Measurements from ENCODE around the gene KDM8.

Gene KDM8

DNA sequence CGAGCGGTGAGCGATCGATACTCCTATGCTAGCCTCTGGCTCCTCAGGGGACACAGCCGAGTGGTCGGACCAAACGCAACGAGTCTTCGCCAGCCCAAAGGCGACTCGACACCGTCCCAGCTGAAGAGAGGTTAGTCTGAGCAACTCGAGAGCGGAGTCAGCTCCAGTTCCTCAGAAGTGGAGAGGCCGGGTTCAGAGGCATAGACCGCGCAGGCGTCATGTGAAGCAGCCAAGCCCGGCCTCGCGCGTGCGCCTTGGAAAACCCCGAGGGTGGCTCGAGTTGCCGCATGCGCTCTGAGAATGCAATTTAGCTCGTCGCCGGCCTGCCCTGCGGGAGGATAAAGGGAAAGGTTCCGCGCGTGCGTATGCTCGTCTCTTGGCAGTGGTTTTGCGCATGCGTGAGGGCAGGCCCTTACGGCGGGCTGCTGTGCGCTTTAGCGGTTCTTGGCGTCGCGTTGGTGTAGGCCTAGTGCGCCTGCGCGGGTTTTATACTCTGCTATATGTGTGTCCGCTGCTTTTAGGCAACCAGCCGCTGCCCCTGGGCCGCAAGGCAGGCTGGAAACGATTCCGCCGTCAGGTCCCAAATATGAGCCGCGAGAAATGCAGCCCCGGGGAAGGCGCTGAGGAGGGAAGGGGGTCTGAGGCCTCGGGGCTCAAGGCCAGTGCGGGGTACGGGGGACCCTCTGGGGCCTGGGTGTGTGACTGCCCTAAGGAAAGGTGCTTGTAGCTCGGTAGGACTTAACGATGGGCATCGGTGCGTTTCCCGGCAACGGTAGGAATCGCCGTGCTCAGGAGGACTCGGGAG is at the start of gene KDM8:
Gene KDM8, plus strand, starts transcription at position 20 of the 805 bp plus-strand sequence. CDS start 6,598 bp downstream, outside the sequence.
- peak; percentile 98 for DNase-seq (ENCODE audit: low read depth)
- peak within 1 kb of the TSS; percentile 87 for H3K4me3 ChIP-seq (ENCODE audit: control insufficient read depth, low read depth, low read length)
- TF ChIP-seq, protein P1, sequence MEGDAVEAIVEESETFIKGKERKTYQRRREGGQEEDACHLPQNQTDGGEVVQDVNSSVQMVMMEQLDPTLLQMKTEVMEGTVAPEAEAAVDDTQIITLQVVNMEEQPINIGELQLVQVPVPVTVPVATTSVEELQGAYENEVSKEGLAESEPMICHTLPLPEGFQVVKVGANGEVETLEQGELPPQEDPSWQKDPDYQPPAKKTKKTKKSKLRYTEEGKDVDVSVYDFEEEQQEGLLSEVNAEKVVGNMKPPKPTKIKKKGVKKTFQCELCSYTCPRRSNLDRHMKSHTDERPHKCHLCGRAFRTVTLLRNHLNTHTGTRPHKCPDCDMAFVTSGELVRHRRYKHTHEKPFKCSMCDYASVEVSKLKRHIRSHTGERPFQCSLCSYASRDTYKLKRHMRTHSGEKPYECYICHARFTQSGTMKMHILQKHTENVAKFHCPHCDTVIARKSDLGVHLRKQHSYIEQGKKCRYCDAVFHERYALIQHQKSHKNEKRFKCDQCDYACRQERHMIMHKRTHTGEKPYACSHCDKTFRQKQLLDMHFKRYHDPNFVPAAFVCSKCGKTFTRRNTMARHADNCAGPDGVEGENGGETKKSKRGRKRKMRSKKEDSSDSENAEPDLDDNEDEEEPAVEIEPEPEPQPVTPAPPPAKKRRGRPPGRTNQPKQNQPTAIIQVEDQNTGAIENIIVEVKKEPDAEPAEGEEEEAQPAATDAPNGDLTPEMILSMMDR (IDR thresholded peaks at IDR 0.05; ENCODE audit: control insufficient read depth, insufficient read depth, low read depth, low read length, missing control alignments): no peak

DNA sequence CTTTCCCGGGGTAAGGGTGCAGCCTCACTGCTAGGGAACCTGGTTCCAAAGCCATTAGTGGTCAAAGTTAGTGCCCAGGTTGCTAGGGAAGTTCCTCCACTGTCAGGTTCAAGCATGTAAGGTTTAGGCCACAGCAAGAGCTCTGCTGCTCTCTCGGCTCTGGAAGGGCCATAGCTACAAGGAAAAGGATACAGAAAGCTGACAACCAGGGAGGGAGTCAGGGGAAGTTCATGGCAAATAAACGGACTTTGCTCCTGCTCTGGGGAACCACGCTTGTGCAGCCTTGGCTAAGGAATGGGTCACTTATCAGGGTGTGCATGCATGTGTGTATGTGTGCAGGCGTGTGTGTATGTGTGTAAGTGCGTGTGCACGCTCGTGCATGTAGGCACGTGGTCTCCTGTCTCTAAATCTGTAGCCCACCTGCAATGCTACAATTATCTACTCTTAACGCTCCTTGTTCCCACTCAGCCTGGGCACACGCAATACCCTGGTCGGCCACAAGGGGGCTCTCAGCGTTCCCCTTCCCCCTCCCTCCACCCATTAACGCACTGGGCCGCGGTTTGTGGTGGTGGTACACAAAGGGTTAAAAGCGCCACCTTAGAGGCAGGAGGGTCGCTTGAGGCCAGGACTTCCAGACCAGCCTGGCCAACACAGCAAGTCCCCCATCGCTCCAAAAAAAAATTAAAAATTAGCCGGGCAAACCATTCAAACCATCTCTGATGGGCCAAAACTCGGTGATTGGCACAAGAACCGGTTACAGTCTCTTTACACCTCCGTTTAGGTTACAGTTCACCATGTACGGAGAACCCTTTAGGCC is 48.4 kb upstream of the KDM8 start:
- H3K4me3 ChIP-seq (ENCODE audit: control insufficient read depth, low read depth, low read length): no peak overlapping the region
- DNase-seq (ENCODE audit: low read depth): no peak
- TF ChIP-seq, protein P1 (IDR thresholded peaks at IDR 0.05; ENCODE audit: control insufficient read depth, insufficient read depth, low read depth, low read length, missing control alignments): peak; percentile 98

DNA sequence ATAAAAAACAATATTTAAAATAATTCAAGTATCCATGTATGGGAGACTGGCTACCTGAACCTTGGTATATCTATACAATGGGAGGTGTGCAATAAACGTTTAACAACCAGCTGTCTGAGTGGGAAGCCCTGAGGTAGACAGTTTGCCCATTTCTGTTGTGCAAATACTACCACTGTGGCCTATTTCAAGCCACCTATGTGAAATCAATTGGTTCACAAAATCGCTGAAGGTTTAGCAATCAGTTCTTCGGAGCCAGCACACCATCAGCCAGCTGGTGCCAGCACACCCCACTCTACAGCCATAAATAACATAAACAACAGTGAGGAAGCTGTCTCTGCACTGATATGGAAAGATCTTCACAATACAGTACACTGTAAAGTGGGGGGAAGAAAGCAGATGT is 46.7 kb upstream of the KDM8 start:
- TF ChIP-seq, protein P1 (IDR thresholded peaks at IDR 0.05; ENCODE audit: control insufficient read depth, insufficient read depth, low read depth, low read length, missing control alignments): no peak
- no peak for DNase-seq (ENCODE audit: low read depth)
- no peak overlapping the region for H3K4me3 ChIP-seq (ENCODE audit: control insufficient read depth, low read depth, low read length)

DNA sequence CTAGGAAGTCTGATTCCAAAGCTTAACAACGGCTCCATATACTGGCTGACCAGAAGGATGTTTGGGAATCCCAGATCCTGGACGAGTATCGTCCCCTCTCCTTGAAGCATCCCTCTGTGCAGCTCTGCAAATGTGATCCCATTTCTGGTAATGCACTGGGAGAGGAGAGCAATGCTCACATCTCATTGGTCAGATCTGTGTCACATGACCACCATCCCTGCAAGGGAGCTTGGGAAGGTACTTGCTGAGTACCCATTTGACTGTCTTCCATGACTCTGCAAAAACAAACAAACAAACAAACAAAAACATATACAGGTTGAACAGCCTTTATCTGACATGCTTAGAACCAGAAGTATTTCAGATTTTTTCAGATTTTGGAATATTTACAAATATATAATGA is 41.9 kb upstream of the KDM8 start:
- H3K4me3 ChIP-seq (ENCODE audit: control insufficient read depth, low read depth, low read length): no peak overlapping the region
- TF ChIP-seq, protein P1 (IDR thresholded peaks at IDR 0.05; ENCODE audit: control insufficient read depth, insufficient read depth, low read depth, low read length, missing control alignments): no peak
- DNase-seq (ENCODE audit: low read depth): no peak

DNA sequence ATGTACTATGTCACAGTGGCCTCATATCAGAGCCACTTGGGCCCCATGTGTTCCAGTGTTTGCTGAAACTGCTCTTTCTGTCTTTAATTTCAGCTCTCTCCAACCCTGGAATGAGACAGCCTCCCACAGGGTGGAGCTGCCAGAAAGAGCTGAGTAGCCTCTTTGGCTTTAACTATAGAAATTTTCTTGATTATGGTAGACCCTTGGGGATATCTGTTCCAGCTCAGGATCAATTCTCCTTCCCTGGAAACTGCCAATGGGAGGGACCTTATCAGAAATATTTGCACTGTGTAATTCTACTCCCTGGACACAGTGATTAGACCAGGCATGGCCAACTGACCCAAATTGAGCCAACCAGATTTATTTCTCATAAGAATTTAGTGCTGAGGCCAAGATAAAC is 39.0 kb upstream of the KDM8 start:
- TF ChIP-seq, protein P1 (IDR thresholded peaks at IDR 0.05; ENCODE audit: control insufficient read depth, insufficient read depth, low read depth, low read length, missing control alignments): no peak
- DNase-seq (ENCODE audit: low read depth): no peak
- no peak overlapping the region for H3K4me3 ChIP-seq (ENCODE audit: control insufficient read depth, low read depth, low read length)

DNA sequence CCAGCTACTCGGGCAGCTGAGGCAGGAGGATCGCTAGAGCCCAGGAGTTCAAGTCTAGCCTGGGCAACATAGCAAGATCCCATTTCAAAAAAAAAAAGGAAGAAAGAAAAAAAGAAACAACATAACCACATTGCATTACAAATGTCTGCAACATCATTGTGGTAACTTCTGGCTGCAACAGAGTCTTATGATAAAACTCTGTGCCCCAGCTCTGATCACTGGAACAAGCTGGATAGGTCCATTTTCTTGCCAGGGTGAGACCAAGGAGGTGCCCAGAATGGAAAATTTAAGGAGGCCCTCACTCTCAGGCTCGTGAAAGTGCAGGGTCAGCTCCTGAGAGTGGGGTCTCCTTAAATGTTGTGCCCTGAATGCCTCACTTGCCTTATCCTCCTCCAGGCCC is 37.8 kb upstream of the KDM8 start:
- TF ChIP-seq, protein P1 (IDR thresholded peaks at IDR 0.05; ENCODE audit: control insufficient read depth, insufficient read depth, low read depth, low read length, missing control alignments): no peak
- DNase-seq (ENCODE audit: low read depth): no peak
- H3K4me3 ChIP-seq (ENCODE audit: control insufficient read depth, low read depth, low read length): no peak overlapping the region
